Astrocyte (in vitro differentiated cells and primary cell): ENCODE measurements around the gene TNC. TPM values are rescaled to one million over a fixed set of nuclear protein-coding genes. Genes with fewer than 3 reads are reported as not detected.
A peak's percentile ranks its signal among the peaks of the same experiment; 100 is the strongest.

Experiments
- DNase-seq: peaks from one replicate; pipeline ENCODE4 v3.0.0-alpha.2; 2010; ENCODE audit warnings: low read depth
- FAIRE-seq: peaks from 2 replicates; lab custom pipeline; 2011; peaks lifted over from hg19 to GRCh38; lab: Jason Lieb, UNC
- H2AFZ ChIP-seq: 2 replicates; pipeline ENCODE4 v1.6.0; 2012; ENCODE audit warnings: low read depth, low read length, inconsistent platforms
- H3K27ac ChIP-seq: 2 replicates; pipeline ENCODE4 v1.5.1; 2011; ENCODE audit warnings: low read depth, low read length, inconsistent platforms
- H3K27me3 ChIP-seq: 2 replicates; pipeline ENCODE4 v1.6.0; 2011; ENCODE audit warnings: low read length, inconsistent platforms; ENCODE audit not compliant: insufficient read depth
- H3K36me3 ChIP-seq: 2 replicates; pipeline ENCODE4 v1.5.1; 2011; ENCODE audit warnings: low read length, inconsistent platforms; ENCODE audit not compliant: insufficient read depth
- H3K4me1 ChIP-seq: 2 replicates; pipeline ENCODE4 v1.5.1; 2011; ENCODE audit warnings: low read length, inconsistent platforms; ENCODE audit not compliant: insufficient read depth
- H3K4me2 ChIP-seq: 2 replicates; pipeline ENCODE4 v1.6.0; 2012; ENCODE audit warnings: low read length, inconsistent platforms
- H3K4me3 ChIP-seq: 2 replicates; pipeline ENCODE4 v1.5.1; 2011; ENCODE audit warnings: low read depth, mild to moderate bottlenecking, low read length, inconsistent platforms; ENCODE audit not compliant: insufficient read depth
- H3K79me2 ChIP-seq: 2 replicates; pipeline ENCODE4 v1.6.0; 2012; ENCODE audit warnings: mild to moderate bottlenecking, low read length, inconsistent platforms; ENCODE audit not compliant: insufficient read depth
- H3K9ac ChIP-seq: 2 replicates; pipeline ENCODE4 v1.6.0; 2012; ENCODE audit warnings: mild to moderate bottlenecking, low read length, inconsistent platforms
- H3K9me3 ChIP-seq: 2 replicates; pipeline ENCODE4 v1.5.1; 2012; ENCODE audit warnings: low read depth, mild to moderate bottlenecking, low read length, inconsistent platforms; ENCODE audit not compliant: insufficient read depth
- H4K20me1 ChIP-seq: 2 replicates; pipeline ENCODE4 v1.6.0; 2012; ENCODE audit warnings: low read length, inconsistent platforms; ENCODE audit not compliant: insufficient read depth
- H3K27ac Mint-ChIP-seq: one replicate; pipeline ENCODE4 v1.8.0; 2021; ENCODE audit warnings: mild to moderate bottlenecking, mixed read lengths; ENCODE audit not compliant: unreplicated experiment
- H3K27me3 Mint-ChIP-seq: one replicate; pipeline ENCODE4 v1.8.0; 2021; ENCODE audit warnings: low read depth, mixed read lengths; ENCODE audit not compliant: unreplicated experiment
- H3K36me3 Mint-ChIP-seq: one replicate; pipeline ENCODE4 v1.8.0; 2021; ENCODE audit warnings: low read depth, mixed read lengths; ENCODE audit not compliant: unreplicated experiment
- H3K4me1 Mint-ChIP-seq: one replicate; pipeline ENCODE4 v1.8.0; 2021; ENCODE audit warnings: low read depth, mixed read lengths; ENCODE audit not compliant: unreplicated experiment
- H3K4me3 Mint-ChIP-seq: one replicate; pipeline ENCODE4 v1.8.0; 2021; ENCODE audit warnings: mild to moderate bottlenecking, moderate library complexity, mixed read lengths; ENCODE audit not compliant: unreplicated experiment
- H3K9me3 Mint-ChIP-seq: one replicate; pipeline ENCODE4 v1.8.0; 2021; ENCODE audit warnings: mild to moderate bottlenecking, mixed read lengths; ENCODE audit not compliant: unreplicated experiment
- CTCF ChIP-seq: IDR thresholded peaks from 2 replicates; pipeline ENCODE4 v1.5.1; 2011; ENCODE audit warnings: low read depth, mild to moderate bottlenecking, inconsistent platforms, low read length, moderate library complexity; ENCODE audit not compliant: insufficient read depth
- EZH2 ChIP-seq: IDR thresholded peaks from 2 replicates; pipeline ENCODE4 v1.6.1; 2012; ENCODE audit warnings: mild to moderate bottlenecking, low read length, inconsistent platforms; ENCODE audit not compliant: insufficient read depth
- total RNA-seq: library from RNA; stranded (reverse); gene quantifications from 2 replicates; pipeline ENCODE4 v1.2.1, GENCODE V29; 2021

Gene TNC
- total RNA-seq, 1 donor from 2014 or later, result 747 TPM

DNA sequence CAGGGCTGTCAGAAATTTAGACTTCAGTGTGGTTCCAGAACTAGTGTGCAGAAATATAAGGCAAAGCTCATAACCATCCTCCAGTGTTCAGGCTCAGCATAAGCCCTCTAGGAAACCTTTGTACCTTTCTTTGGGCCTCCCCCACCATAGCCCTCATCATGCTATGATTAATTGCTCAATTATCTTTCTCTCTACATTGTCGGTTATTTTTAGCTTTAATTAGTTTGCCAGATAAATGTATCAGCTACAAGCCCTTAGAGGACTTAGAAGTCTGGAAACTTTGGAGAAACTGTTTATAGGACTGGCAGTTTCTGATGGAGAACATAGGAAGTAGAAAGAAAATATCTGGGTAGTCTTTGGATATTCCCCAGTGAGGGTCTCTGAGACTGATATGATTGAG lies 43.5 kb upstream of the TNC start:
- Mint-ChIP-seq H3K27me3 (no peaks in the 10 kb centered on the region), H3K36me3 (peaks cover 3% of the 10 kb centered on the region), H3K4me1 (peaks cover 44% of the 10 kb centered on the region), H3K27ac (no peak overlapping the region), H3K4me3 (no peak overlapping the region), H3K9me3 (peaks cover 3% of the 10 kb centered on the region)
- H3K9me3 ChIP-seq, result peaks cover 4% of the 10 kb centered on the region
- H3K4me3 ChIP-seq, result no peak overlapping the region
- no peaks in the 10 kb centered on the region for H3K79me2 ChIP-seq
- H3K4me1 ChIP-seq, result peaks cover 19% of the 10 kb centered on the region
- H4K20me1 ChIP-seq, result no peaks in the 10 kb centered on the region
- no peak for FAIRE-seq
- no peak overlapping the region for H3K4me2 ChIP-seq
- DNase-seq, result no peak
- no peaks in the 10 kb centered on the region for H3K27me3 ChIP-seq
- TF ChIP-seq EZH2, result no peak
- no peak for TF ChIP-seq CTCF
- no peak overlapping the region for H2AFZ ChIP-seq
- H3K36me3 ChIP-seq, result no peaks in the 10 kb centered on the region
- H3K27ac ChIP-seq, result no peak overlapping the region
- H3K9ac ChIP-seq, result no peak overlapping the region

- H4K20me1 ChIP-seq, result no peaks in the 10 kb centered on the region
- no peak overlapping the region for H3K9ac ChIP-seq
- peaks cover 4% of the 10 kb centered on the region for H3K9me3 ChIP-seq
- H3K4me1 ChIP-seq, result peaks cover 11% of the 10 kb centered on the region
- TF ChIP-seq EZH2 (no peak), CTCF (no peak)
- H2AFZ ChIP-seq, result no peak overlapping the region
- Mint-ChIP-seq H3K27ac (peak overlapping the region; percentile 79), H3K36me3 (peaks cover 3% of the 10 kb centered on the region), H3K9me3 (peaks cover 3% of the 10 kb centered on the region), H3K27me3 (no peaks in the 10 kb centered on the region), H3K4me3 (peak overlapping the region; percentile 30), H3K4me1 (peaks cover 36% of the 10 kb centered on the region)
- DNase-seq (no peak), FAIRE-seq (peak; percentile 68)
- no peak overlapping the region for H3K4me3 ChIP-seq
- H3K27me3 ChIP-seq, result no peaks in the 10 kb centered on the region
- H3K36me3 ChIP-seq, result no peaks in the 10 kb centered on the region
- H3K27ac ChIP-seq, result no peak overlapping the region
- no peaks in the 10 kb centered on the region for H3K79me2 ChIP-seq
- no peak overlapping the region for H3K4me2 ChIP-seq
These were observed 40.9 kb upstream of the TNC start for GRCh38 chr9:115158661-115159481.

GRCh38 chr9:115157245-115157674 lies 39.3 kb upstream of the TNC start:
- H3K4me1 ChIP-seq, result peaks cover 11% of the 10 kb centered on the region
- FAIRE-seq (peak; percentile 94), DNase-seq (peak; percentile 87)
- Mint-ChIP-seq H3K9me3 (peaks cover 3% of the 10 kb centered on the region), H3K4me3 (no peak overlapping the region), H3K4me1 (peaks cover 27% of the 10 kb centered on the region), H3K36me3 (peaks cover 3% of the 10 kb centered on the region), H3K27me3 (no peaks in the 10 kb centered on the region), H3K27ac (peak overlapping the region; percentile 91)
- peak overlapping the region; percentile 57 for H3K9ac ChIP-seq
- no peaks in the 10 kb centered on the region for H3K36me3 ChIP-seq
- TF ChIP-seq EZH2, result no peak
- TF ChIP-seq CTCF, result no peak
- H2AFZ ChIP-seq, result no peak overlapping the region
- H3K79me2 ChIP-seq, result no peaks in the 10 kb centered on the region
- H3K9me3 ChIP-seq, result peaks cover 4% of the 10 kb centered on the region
- no peaks in the 10 kb centered on the region for H4K20me1 ChIP-seq
- peak overlapping the region; percentile 58 for H3K4me2 ChIP-seq
- H3K27ac ChIP-seq, result peak overlapping the region; percentile 85
- H3K27me3 ChIP-seq, result no peaks in the 10 kb centered on the region
- no peak overlapping the region for H3K4me3 ChIP-seq
